HG03066 (cell line): ENCODE results near the gene TH.

Source experiments
- ATAC-seq: cut with Tn5 transposase; IDR thresholded peaks from one replicate; pipeline ENCODE4 v1.9.1; 2021; ENCODE audit warnings: low read depth; ENCODE audit not compliant: unreplicated experiment

Gene TH

DNA sequence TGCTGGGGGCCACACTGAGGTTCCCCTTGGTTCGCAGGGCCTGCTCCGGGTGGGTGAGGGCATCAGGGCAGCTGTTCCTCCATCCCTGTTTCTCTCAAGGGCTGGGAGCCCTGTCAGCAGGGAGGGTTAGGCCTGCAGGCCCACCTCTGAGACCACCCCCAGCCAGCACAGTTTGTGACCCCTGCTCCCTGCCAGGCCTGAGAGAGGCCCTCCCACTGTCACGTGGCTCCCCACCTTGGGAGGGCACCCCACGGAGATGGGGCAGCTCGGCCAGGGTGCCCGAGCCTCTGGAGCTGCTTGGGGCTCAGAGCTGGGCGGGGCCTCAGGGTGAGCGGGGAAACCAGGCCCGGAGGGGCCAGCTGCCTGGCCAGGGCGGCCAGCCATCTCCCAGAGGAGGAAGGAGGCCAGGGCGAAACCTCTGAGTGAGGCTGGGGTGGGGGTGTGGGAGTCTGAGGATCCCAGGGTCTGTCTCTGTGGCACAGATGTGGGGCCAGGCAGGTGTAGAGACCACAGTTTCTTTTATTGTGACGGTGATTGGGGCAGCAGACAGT, 8.1 kb downstream of the TH start:
- ATAC-seq = no peak

GRCh38 chr11:2160736-2161259, 10.8 kb downstream of the TH start, which contains the start of gene INS:
INS (minus strand) TSS chr11:2161209; CDS start chr11:2160971, 238 bp downstream.
- ATAC-seq = no peak

DNA sequence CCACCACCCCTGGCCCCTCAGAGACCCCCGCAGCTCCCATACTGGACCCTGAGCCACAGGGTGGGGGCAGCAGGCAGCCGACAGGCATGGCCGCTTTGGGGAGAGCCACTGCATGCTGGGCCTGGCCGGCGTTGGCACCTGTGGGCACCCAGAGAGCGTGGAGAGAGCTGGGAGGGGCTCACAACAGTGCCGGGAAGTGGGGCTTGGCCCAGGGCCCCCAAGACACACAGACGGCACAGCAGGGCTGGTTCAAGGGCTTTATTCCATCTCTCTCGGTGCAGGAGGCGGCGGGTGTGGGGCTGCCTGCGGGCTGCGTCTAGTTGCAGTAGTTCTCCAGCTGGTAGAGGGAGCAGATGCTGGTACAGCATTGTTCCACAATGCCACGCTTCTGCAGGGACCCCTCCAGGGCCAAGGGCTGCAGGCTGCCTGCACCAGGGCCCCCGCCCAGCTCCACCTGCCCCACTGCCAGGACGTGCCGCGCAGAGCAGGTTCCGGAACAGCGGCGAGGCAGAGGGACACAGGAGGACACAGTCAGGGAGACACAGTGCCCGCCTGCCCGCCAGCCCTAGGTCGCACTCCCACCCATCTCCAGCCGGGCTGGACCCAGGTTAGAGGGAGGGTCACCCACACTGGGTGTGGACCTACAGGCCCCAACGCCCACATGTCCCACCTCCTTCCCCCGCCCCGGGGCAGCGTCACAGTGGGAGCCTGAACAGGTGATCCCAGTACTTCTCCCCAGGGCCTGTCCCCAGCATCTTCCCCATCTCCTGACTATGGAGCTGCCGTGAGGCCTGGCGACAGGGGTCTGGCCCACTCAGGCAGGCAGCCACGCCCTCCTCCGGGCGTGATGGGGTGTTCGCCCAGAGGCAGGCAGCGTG, 11.8 kb downstream of the TH start:
- no peak for ATAC-seq

- ATAC-seq = no peak
These were observed 12.6 kb downstream of the TH start for GRCh38 chr11:2158966-2159365.

GRCh38 chr11:2158296-2158737, 13.3 kb downstream of the TH start:
- no peak for ATAC-seq

DNA sequence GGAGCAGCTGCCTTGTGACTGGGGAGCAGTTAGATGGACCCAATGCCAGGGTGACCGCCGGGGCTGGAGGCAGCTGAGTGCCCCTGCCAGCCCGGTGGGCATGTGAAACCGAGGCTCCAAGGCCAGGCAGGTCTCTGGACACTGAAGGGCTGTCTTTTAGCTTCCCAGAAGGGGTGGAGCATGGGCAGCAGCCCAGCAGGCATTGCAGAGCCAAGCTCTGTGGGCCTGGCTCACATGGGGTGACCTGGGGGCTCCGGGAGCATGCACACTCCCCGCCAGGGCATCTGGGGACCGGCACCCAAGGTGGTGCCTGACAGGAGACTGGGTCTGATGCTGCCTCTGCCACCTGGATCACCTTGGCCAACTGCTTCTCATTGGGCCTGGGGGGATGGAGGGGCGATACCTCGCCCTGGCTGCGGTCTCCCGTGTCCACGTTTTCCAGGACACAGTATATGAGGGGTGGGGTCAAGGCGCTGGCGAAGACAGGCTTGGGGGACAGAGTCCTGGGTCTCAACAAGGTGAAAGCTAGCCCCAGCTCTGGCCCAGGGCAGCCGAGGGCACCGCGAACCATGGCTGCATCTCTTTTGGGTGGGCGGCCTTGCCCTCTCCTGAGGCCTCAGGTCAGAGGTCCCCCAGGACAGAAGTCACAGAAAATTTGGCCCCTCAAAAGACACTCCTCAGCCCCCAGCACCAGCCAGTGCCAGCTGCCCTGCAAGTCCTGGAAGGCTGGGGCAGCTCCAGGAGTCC, 14.1 kb downstream of the TH start:
- ATAC-seq = no peak

GRCh38 chr11:2156416-2157182, 15.0 kb downstream of the TH start:
- no peak for ATAC-seq

GRCh38 chr11:2155511-2155910, 16.1 kb downstream of the TH start:
- no peak for ATAC-seq

DNA sequence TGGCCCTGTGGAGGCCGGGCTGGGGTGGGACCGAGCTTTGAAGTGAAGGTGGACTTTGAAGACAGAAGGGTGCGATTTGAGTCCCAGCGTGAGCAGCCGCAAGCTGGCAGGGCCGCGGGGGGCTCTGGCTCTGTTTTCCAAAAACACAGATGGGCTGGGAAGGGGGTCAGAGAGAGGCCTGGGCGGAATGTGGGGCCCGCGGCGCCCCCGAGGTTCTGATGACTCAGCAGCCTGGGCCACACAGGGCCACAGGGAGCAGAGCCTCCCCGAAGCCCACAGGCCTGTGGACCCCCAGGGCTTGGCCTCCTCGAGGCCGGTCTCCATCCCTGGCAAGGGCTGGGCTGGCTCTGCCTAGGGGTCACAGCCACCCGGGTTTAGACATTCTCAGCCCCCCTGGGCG, 16.7 kb downstream of the TH start:
- no peak for ATAC-seq

DNA sequence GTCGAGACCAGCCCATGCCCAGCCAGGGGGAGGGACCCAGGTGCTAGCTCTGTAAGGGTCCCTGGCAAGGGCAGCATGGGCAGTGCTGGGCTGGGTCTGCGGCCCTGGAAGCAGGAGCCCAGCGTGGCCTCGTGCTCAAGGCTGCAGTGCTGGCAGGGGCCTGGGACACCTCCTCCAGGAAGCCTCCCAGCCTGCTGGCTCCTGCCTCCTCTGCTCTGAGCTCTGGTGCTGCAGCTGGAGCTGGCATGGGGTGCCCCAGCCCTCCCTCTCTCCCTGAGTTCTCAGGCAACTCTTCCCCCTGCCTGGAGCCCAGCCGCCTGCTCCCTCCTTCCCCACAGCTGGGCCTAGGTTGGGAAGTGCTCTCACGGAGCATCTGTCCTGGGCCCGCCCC, 17.4 kb downstream of the TH start:
- no peak for ATAC-seq

- no peak for ATAC-seq
These were observed 17.9 kb downstream of the TH start for GRCh38 chr11:2153581-2154194.

GRCh38 chr11:2151500-2152257, 19.9 kb downstream of the TH start:
- no peak for ATAC-seq

DNA sequence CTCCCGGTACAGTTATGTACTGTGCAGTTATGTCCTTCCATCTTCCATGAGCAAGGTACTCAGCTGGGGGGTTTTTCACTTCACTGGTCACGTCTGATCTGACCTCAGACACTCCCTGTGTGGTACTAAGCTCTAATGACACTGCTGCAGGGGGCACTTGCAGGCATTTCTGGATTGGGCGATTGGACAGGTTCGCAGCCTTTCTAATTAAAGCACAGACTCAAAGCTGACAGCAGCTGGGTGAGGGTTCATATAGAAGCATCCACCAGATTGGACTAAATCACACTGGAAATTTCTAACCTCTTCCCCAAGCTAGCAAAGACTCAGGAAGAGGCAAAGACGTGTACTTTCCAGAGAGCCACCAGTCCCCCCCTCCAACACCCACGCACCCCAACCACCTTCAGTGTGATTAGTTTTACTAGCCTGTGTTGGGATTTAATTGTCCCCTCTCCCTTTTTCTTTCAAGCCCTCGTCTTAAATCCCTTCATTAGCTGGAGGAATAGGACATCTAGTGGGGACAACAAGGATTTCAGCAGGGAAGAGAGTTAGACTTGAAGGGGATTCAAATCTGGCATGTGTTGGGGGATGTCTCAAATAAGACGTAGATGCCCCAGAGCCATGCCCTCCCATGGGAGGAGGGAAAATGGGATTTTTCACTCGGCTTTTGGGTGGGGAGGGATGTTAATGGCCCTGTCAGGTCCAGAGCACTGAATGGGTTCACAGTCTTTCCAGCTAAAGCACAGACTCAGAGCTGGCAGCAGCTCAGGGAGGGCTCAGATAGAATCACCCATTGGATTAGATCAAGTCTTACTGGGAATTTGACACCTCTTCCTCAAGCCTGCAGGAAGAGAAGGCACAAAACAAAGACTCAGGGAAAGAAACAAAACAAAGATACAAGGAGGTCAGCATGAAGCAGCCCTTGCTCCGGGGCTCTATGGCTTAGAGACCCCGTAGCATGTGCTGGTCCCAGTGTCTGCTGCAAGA, 21.5 kb downstream of the TH start:
- no peak for ATAC-seq

- ATAC-seq = no peak
These were observed 22.2 kb downstream of the TH start for GRCh38 chr11:2149460-2149859.

DNA sequence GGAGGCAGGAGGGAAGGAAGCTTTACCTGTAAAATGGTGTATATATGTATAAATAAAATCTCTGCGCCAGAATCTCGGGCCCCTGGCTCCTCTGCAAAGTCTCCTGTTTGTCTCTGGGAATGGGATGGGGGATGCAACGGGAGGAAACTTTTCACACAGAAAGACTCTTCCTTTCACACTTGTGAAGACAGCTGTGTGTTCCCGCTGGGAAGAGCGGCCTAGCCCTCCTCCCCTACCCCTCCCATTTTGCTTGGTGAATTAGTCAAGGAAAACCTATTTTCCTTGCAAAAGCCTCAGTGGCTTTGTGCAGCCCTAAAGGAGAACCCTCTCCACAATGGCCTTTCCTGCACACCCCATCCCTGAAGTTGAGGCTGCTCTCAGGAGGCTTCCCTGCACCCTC, 23.0 kb downstream of the TH start:
- ATAC-seq = no peak

DNA sequence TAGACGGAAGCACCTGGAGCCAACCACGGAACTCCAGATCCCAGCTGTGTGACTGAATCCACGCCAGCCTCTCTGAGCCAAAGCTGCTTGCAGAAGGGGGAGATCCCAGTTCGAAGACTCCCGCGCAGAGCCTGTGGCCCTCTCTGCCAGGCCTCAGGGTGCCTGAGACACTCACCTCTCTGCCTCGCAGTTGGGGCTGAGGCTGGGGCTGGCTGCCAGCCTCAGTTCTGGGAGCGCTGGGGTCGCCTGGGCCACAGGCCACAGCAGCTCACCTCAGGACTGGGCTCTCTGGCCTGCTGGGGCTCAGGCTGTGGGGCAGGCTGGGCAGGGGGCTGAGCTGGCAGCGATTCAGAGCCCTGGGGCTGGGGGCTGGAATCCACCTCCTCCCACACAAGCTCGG, 24.2 kb downstream of the TH start:
- no peak for ATAC-seq

DNA sequence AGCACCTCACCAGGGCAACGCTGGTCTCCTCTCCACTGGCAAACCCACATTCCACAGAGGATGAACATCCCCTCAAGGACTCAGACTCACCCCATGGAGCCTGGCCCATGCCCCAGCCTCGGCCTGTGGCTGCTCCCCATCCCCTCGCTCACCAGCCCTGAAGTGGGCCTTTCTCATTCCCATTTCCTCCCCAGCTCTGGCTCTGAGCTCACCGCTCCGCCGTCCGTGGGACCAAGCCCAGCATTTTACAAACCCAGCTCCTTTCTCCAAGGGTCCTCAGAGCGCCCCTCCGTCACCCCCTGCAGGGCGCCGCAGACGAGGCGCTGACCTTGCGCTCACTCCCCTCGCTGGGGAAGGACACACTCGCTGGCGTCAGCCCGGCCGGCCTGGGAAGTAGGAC, 25.6 kb downstream of the TH start:
- no peak for ATAC-seq

GRCh38 chr11:2144544-2145248, 26.9 kb downstream of the TH start:
- ATAC-seq = no peak
